Measurements from ENCODE around the gene TRIM9. TPM values are rescaled to one million over a fixed set of nuclear protein-coding genes. Genes with fewer than 3 reads are reported as not detected.

The TRIM9 gene
- total RNA-seq, 1 experiment from 2014 or later = 0.44 TPM

DNA sequence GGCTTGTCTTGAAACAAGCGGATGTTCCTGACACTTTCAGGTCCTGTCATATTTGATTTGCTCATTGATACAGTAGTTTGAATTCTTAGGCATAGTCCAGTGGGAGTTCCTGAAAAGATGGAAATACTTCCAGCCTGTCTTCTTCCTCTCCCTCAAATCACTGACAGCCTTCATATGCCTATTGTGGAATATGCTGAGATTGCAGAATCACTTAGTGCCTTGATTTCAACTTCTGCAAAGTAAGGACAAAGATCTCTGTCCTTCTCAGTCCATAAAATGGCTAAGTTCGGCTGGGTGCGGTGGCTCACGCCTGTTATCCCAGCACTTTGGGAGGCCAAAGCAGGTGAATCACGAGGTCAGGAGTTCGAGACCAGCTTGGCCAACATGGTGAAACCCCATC is 143.9 kb downstream of the TRIM9 start:
- ATAC-seq = no peak
- Histone ChIP-seq H3K27me3 (ENCODE audit: control insufficient read depth, insufficient read depth, low read length) (no peaks in the 10 kb centered on the region), H3K9me3 (ENCODE audit: control insufficient read depth, insufficient read depth, low read depth, low read length) (no peaks in the 10 kb centered on the region), H3K36me3 (ENCODE audit: control insufficient read depth, insufficient read depth, low read length) (no peaks in the 10 kb centered on the region), H3K4me1 (ENCODE audit: control insufficient read depth, insufficient read depth, low read length) (no peaks in the 10 kb centered on the region), H3K27ac (ENCODE audit: low read length) (no peak overlapping the region), H3K4me3 (ENCODE audit: low read depth in 2 of 2, low read length in 2 of 2) (no peak overlapping the region)
- intact Hi-C loops (cut with micrococcal nuclease; ENCODE audit: unreplicated experiment) (loop anchor here (10.0 kb wide), 2 partner anchors 144 to 264 kb away; partner anchors contain the start of gene TRIM9), in situ Hi-C loops (cut with HindIII; ENCODE audit: low pct_unique_long_range_greater_than_20kb, low sequenced_read_pairs) (no loop called here)
- POLR2A ChIA-PET = no interaction called here
- TF ChIP-seq, protein P1, sequence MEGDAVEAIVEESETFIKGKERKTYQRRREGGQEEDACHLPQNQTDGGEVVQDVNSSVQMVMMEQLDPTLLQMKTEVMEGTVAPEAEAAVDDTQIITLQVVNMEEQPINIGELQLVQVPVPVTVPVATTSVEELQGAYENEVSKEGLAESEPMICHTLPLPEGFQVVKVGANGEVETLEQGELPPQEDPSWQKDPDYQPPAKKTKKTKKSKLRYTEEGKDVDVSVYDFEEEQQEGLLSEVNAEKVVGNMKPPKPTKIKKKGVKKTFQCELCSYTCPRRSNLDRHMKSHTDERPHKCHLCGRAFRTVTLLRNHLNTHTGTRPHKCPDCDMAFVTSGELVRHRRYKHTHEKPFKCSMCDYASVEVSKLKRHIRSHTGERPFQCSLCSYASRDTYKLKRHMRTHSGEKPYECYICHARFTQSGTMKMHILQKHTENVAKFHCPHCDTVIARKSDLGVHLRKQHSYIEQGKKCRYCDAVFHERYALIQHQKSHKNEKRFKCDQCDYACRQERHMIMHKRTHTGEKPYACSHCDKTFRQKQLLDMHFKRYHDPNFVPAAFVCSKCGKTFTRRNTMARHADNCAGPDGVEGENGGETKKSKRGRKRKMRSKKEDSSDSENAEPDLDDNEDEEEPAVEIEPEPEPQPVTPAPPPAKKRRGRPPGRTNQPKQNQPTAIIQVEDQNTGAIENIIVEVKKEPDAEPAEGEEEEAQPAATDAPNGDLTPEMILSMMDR (IDR thresholded peaks at IDR 0.05) = no peak
- TF ChIP-seq TCF7L2 (IDR thresholded peaks at IDR 0.05; ENCODE audit: low read depth, low read length) = no peak
- TF ChIP-seq POLR2AphosphoS5 (IDR thresholded peaks at IDR 0.05; ENCODE audit: low read depth, low read length) = no peak
- no peak for TF ChIP-seq SIN3A (IDR thresholded peaks at IDR 0.05; ENCODE audit: borderline replicate concordance, insufficient read depth, low read depth, low read length)
- TF ChIP-seq, protein P2, sequence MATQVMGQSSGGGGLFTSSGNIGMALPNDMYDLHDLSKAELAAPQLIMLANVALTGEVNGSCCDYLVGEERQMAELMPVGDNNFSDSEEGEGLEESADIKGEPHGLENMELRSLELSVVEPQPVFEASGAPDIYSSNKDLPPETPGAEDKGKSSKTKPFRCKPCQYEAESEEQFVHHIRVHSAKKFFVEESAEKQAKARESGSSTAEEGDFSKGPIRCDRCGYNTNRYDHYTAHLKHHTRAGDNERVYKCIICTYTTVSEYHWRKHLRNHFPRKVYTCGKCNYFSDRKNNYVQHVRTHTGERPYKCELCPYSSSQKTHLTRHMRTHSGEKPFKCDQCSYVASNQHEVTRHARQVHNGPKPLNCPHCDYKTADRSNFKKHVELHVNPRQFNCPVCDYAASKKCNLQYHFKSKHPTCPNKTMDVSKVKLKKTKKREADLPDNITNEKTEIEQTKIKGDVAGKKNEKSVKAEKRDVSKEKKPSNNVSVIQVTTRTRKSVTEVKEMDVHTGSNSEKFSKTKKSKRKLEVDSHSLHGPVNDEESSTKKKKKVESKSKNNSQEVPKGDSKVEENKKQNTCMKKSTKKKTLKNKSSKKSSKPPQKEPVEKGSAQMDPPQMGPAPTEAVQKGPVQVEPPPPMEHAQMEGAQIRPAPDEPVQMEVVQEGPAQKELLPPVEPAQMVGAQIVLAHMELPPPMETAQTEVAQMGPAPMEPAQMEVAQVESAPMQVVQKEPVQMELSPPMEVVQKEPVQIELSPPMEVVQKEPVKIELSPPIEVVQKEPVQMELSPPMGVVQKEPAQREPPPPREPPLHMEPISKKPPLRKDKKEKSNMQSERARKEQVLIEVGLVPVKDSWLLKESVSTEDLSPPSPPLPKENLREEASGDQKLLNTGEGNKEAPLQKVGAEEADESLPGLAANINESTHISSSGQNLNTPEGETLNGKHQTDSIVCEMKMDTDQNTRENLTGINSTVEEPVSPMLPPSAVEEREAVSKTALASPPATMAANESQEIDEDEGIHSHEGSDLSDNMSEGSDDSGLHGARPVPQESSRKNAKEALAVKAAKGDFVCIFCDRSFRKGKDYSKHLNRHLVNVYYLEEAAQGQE (IDR thresholded peaks at IDR 0.05; ENCODE audit: insufficient read depth in 1 of 2, low read depth in 2 of 2, low read length in 1 of 2) = no peak
- CTCF ChIA-PET = interaction anchor here (0.7 to 1.2 kb wide), 2 partner anchors 144 to 760 kb away, joined by 3 to 11 read pairs; partner anchors contain the start of gene TRIM9
- DNase-seq (ENCODE audit: low read depth, low spot score) = no peak
- no TSS peak for BruUV-seq (replicated peaks)

DNA sequence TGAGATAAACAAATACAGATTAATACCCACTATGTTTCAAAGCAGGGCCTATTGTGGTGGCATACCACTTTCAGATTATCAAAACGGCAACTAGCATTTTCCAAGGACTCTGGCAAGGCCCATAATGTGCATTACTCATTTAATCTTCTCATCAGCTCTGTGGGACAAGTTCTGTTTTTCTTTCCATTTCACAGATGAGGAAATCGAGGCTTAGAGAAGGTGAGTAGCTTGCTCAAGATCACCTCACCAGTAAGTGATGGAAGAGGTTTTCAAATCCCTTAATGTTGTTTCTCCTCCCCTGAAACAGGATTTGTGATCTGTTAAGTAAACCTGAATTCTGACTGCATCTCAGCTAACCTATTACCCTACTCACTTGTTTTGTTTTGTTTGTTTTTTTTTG is 146.7 kb downstream of the TRIM9 start:
- no peaks in the 10 kb centered on the region for H3K9me3 ChIP-seq (ENCODE audit: control insufficient read depth, insufficient read depth, low read depth, low read length)
- ATAC-seq = no peak
- intact Hi-C loops (cut with micrococcal nuclease; ENCODE audit: unreplicated experiment) = no loop called here
- no peak for DNase-seq (ENCODE audit: low read depth, low spot score)
- in situ Hi-C loops (cut with HindIII; ENCODE audit: low pct_unique_long_range_greater_than_20kb, low sequenced_read_pairs) = no loop called here
- H3K4me3 ChIP-seq (ENCODE audit: low read depth in 2 of 2, low read length in 2 of 2) = no peak overlapping the region
- H3K27ac ChIP-seq (ENCODE audit: low read length) = no peak overlapping the region
- H3K27me3 ChIP-seq (ENCODE audit: control insufficient read depth, insufficient read depth, low read length) = no peaks in the 10 kb centered on the region
- TF ChIP-seq POLR2AphosphoS5 (IDR thresholded peaks at IDR 0.05; ENCODE audit: low read depth, low read length) (no peak), TCF7L2 (IDR thresholded peaks at IDR 0.05; ENCODE audit: low read depth, low read length) (no peak), SIN3A (IDR thresholded peaks at IDR 0.05; ENCODE audit: borderline replicate concordance, insufficient read depth, low read depth, low read length) (no peak)
- TF ChIP-seq, protein P1 (IDR thresholded peaks at IDR 0.05) = no peak
- TF ChIP-seq, protein P2 (IDR thresholded peaks at IDR 0.05; ENCODE audit: insufficient read depth in 1 of 2, low read depth in 2 of 2, low read length in 1 of 2) = no peak
- no peaks in the 10 kb centered on the region for H3K4me1 ChIP-seq (ENCODE audit: control insufficient read depth, insufficient read depth, low read length)
- POLR2A ChIA-PET = no interaction called here
- CTCF ChIA-PET = interaction anchor here (0.5 kb wide), 1 partner anchor 88 kb away, joined by 8 read pairs; no protein-coding TSS in a partner anchor
- no TSS peak for BruUV-seq (replicated peaks)
- H3K36me3 ChIP-seq (ENCODE audit: control insufficient read depth, insufficient read depth, low read length) = no peaks in the 10 kb centered on the region

Data from Panc1 (cell line).